Measurements from ENCODE around the gene SLC24A3.

DNA sequence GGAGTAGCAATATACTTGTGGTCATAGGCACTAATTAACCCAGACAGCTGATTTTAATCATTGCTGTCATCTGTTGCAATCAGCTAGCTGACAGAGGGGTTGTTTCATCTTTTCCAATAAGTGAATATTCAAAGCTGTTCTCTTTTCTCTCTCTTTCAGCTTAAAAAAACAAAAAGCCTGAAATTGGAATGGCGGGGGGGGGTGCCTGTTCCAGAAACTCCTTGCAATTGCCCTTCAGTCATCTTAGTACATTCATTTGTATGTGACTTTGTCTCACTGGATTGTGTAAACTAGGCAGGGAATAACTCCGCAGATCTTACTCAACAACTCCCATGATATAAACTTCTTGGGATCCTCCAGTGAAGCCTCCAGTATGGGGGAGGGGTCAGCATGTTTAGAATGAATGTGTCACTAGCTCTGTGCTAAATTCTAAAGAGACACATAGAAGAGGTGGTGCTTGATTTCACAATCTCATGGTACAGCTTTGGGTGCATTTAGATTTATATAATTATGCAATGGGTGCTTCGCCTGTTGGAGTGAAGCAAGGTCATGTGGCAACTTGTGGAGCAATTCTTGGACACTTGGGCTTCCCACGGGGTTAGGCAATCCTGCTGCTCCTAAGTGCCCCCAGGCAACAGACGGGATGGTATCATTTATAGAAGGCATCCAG, 40.1 kb downstream of the SLC24A3 start:
- TF ChIP-seq, protein P1, sequence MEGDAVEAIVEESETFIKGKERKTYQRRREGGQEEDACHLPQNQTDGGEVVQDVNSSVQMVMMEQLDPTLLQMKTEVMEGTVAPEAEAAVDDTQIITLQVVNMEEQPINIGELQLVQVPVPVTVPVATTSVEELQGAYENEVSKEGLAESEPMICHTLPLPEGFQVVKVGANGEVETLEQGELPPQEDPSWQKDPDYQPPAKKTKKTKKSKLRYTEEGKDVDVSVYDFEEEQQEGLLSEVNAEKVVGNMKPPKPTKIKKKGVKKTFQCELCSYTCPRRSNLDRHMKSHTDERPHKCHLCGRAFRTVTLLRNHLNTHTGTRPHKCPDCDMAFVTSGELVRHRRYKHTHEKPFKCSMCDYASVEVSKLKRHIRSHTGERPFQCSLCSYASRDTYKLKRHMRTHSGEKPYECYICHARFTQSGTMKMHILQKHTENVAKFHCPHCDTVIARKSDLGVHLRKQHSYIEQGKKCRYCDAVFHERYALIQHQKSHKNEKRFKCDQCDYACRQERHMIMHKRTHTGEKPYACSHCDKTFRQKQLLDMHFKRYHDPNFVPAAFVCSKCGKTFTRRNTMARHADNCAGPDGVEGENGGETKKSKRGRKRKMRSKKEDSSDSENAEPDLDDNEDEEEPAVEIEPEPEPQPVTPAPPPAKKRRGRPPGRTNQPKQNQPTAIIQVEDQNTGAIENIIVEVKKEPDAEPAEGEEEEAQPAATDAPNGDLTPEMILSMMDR (conservative IDR thresholded peaks at IDR 0.05) = no peak
- TF ChIP-seq EZH2 (IDR thresholded peaks at IDR 0.05; ENCODE audit: low read depth) = no peak

Data from PC-9 (cell line).